ENCODE data around the gene BAX. TPM values are rescaled to one million over a fixed set of nuclear protein-coding genes. Genes with fewer than 3 reads are reported as not detected.
A peak's percentile ranks its signal among the peaks of the same experiment; 100 is the strongest.

BAX gene
- total and polyA plus RNA-seq, 9 of the 15 experiments (the other 6 are each of a cell fraction or from before 2014, with no cell fraction given) = 3.2 to 95.4 (median 44.5) TPM

DNA sequence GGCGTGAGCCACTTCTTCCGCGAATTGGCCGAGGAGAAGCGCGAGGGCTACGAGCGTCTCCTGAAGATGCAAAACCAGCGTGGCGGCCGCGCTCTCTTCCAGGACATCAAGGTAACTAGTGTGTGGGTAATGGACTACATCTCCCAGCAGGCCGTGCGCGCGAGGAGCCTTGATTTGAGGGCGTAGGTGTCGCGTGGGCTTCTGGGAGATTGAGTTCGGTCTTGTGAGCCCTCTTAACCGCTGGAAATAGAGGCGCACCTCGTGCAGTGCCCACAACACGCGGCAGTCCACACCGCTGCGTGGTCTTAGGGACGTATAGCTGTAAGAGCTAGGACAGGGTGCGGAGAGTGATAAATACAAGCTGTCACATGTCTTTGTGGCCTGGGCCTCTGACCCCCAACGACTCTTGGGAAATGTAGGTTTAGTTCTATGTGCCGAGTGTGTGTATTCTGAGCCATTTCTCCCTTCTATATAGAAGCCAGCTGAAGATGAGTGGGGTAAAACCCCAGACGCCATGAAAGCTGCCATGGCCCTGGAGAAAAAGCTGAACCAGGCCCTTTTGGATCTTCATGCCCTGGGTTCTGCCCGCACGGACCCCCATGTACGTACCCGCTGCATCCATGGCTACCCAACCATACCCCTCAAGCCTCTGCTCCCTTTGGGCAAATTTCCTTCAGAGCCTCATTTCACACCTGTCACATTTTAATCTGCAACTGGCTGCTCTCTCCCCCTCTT is 11.3 kb downstream of the BAX start (continued):
- no peak for TF ChIP-seq KAT8 (IDR thresholded peaks at IDR 0.05; ENCODE audit: low read depth)
- TF ChIP-seq RFX1 (IDR thresholded peaks at IDR 0.05) = no peak
- no peak for TF ChIP-seq ZNF77 (CRISPR knock-in tag; IDR thresholded peaks at IDR 0.05)
- TF ChIP-seq, protein P1, sequence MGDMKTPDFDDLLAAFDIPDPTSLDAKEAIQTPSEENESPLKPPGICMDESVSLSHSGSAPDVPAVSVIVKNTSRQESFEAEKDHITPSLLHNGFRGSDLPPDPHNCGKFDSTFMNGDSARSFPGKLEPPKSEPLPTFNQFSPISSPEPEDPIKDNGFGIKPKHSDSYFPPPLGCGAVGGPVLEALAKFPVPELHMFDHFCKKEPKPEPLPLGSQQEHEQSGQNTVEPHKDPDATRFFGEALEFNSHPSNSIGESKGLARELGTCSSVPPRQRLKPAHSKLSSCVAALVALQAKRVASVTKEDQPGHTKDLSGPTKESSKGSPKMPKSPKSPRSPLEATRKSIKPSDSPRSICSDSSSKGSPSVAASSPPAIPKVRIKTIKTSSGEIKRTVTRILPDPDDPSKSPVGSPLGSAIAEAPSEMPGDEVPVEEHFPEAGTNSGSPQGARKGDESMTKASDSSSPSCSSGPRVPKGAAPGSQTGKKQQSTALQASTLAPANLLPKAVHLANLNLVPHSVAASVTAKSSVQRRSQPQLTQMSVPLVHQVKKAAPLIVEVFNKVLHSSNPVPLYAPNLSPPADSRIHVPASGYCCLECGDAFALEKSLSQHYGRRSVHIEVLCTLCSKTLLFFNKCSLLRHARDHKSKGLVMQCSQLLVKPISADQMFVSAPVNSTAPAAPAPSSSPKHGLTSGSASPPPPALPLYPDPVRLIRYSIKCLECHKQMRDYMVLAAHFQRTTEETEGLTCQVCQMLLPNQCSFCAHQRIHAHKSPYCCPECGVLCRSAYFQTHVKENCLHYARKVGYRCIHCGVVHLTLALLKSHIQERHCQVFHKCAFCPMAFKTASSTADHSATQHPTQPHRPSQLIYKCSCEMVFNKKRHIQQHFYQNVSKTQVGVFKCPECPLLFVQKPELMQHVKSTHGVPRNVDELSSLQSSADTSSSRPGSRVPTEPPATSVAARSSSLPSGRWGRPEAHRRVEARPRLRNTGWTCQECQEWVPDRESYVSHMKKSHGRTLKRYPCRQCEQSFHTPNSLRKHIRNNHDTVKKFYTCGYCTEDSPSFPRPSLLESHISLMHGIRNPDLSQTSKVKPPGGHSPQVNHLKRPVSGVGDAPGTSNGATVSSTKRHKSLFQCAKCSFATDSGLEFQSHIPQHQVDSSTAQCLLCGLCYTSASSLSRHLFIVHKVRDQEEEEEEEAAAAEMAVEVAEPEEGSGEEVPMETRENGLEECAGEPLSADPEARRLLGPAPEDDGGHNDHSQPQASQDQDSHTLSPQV (IDR thresholded peaks at IDR 0.05) = peak; percentile 62
- TF ChIP-seq NR2F6 (CRISPR knock-in tag; IDR thresholded peaks at IDR 0.05) = no peak
- TF ChIP-seq, protein P2, sequence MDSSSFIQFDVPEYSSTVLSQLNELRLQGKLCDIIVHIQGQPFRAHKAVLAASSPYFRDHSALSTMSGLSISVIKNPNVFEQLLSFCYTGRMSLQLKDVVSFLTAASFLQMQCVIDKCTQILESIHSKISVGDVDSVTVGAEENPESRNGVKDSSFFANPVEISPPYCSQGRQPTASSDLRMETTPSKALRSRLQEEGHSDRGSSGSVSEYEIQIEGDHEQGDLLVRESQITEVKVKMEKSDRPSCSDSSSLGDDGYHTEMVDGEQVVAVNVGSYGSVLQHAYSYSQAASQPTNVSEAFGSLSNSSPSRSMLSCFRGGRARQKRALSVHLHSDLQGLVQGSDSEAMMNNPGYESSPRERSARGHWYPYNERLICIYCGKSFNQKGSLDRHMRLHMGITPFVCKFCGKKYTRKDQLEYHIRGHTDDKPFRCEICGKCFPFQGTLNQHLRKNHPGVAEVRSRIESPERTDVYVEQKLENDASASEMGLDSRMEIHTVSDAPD (CRISPR knock-in tag; IDR thresholded peaks at IDR 0.05) = no peak
- no peak for TF ChIP-seq STAG1 (CRISPR knock-in tag; IDR thresholded peaks at IDR 0.05; ENCODE audit: borderline replicate concordance)
- no peak for TF ChIP-seq HIVEP1 (CRISPR knock-in tag; IDR thresholded peaks at IDR 0.05)
- TF ChIP-seq, protein P3, sequence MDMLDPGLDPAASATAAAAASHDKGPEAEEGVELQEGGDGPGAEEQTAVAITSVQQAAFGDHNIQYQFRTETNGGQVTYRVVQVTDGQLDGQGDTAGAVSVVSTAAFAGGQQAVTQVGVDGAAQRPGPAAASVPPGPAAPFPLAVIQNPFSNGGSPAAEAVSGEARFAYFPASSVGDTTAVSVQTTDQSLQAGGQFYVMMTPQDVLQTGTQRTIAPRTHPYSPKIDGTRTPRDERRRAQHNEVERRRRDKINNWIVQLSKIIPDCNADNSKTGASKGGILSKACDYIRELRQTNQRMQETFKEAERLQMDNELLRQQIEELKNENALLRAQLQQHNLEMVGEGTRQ (CRISPR knock-in tag; IDR thresholded peaks at IDR 0.05) = no peak
- TF ChIP-seq CBFA2T2 (conservative IDR thresholded peaks at IDR 0.05) = no peak
- no peak; the same call in 1 of the 2 replicates for TF ChIP-seq ZNF76 (CRISPR knock-in tag; IDR thresholded peaks at IDR 0.05; ENCODE audit: borderline replicate concordance)
- TF ChIP-seq, protein P4, sequence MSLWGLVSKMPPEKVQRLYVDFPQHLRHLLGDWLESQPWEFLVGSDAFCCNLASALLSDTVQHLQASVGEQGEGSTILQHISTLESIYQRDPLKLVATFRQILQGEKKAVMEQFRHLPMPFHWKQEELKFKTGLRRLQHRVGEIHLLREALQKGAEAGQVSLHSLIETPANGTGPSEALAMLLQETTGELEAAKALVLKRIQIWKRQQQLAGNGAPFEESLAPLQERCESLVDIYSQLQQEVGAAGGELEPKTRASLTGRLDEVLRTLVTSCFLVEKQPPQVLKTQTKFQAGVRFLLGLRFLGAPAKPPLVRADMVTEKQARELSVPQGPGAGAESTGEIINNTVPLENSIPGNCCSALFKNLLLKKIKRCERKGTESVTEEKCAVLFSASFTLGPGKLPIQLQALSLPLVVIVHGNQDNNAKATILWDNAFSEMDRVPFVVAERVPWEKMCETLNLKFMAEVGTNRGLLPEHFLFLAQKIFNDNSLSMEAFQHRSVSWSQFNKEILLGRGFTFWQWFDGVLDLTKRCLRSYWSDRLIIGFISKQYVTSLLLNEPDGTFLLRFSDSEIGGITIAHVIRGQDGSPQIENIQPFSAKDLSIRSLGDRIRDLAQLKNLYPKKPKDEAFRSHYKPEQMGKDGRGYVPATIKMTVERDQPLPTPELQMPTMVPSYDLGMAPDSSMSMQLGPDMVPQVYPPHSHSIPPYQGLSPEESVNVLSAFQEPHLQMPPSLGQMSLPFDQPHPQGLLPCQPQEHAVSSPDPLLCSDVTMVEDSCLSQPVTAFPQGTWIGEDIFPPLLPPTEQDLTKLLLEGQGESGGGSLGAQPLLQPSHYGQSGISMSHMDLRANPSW (CRISPR knock-in tag; IDR thresholded peaks at IDR 0.05) = no peak
- TF ChIP-seq CEBPG (CRISPR knock-in tag; IDR thresholded peaks at IDR 0.05) = 0 out of 2 replicates have a peak, but pooled peaks have one; percentile 35
- no peak for TF ChIP-seq CEBPG (tag; conservative IDR thresholded peaks at IDR 0.05 in 1 of 2, IDR thresholded peaks at IDR 0.05 in 1 of 2)
- no peak for TF ChIP-seq HNRNPH1 (optimal IDR thresholded peaks at IDR 0.05; ENCODE audit: low read depth, low read length)
- 0 out of 2 replicates have a peak, but pooled peaks have one; percentile 4 for TF ChIP-seq ZC3H8 (IDR thresholded peaks at IDR 0.05)
- no peak for TF ChIP-seq SOX6 (IDR thresholded peaks at IDR 0.05)
- TF ChIP-seq ETS2 (tag; IDR thresholded peaks at IDR 0.05; ENCODE audit: borderline replicate concordance, poor library complexity, severe bottlenecking) = no peak
- TF ChIP-seq ZNF408 (CRISPR knock-in tag; IDR thresholded peaks at IDR 0.05; ENCODE audit: low read depth) = no peak
- TF ChIP-seq NFE2L1 (tag; IDR thresholded peaks at IDR 0.05; ENCODE audit: borderline replicate concordance, low read depth) = no peak
